HepG2 (cell line): ENCODE measurements around the gene BAHCC1. TPM values are rescaled to one million over a fixed set of nuclear protein-coding genes. Genes with fewer than 3 reads are reported as not detected.
A peak's percentile ranks its signal among the peaks of the same experiment; 100 is the strongest.

Source experiments
- DBP ChIP-seq: sonication (generic); formaldehyde crosslinking; IDR thresholded peaks from 2 replicates; pipeline ENCODE4 v1.4.0; 2020; ENCODE audit warnings: missing genetic modification reagents; ENCODE audit errors: not compliant biosample characterization
- DZIP1 ChIP-seq: sonication (generic); formaldehyde crosslinking; IDR thresholded peaks from 2 replicates; pipeline ENCODE4 v1.5.0; 2020; ENCODE audit warnings: mild to moderate bottlenecking, missing genetic modification reagents
- FOXC1 ChIP-seq: sonication (generic); formaldehyde crosslinking; IDR thresholded peaks from 2 replicates; pipeline ENCODE4 v1.8.0; 2022; ENCODE audit warnings: mild to moderate bottlenecking, missing genetic modification reagents, borderline replicate concordance
- FOXP1 ChIP-seq, 2 experiments: fragments of 450-650 bp in 1 of 2; IDR thresholded peaks; 2 replicates each; pipeline ENCODE4 v1.6.1; 2017 to 2018; ENCODE audit warnings: antibody characterized with exemption in 1 of 2
- HIVEP1 ChIP-seq: sonication (generic); formaldehyde crosslinking; IDR thresholded peaks from 2 replicates; pipeline ENCODE4 v1.4.0; 2020; ENCODE audit warnings: mild to moderate bottlenecking, missing genetic modification reagents
- MAFK ChIP-seq, 2 experiments: IDR thresholded peaks in 1 of 2; conservative IDR thresholded peaks in 1 of 2; 2 replicates each; pipeline ENCODE4 v1.6.1; 2011; ENCODE audit warnings: improper control_type of control experiment in 2 of 2, low read length in 2 of 2
- MEF2D ChIP-seq: sonication (generic); formaldehyde crosslinking; IDR thresholded peaks from 2 replicates; pipeline ENCODE4 v1.5.1; 2020; ENCODE audit warnings: mild to moderate bottlenecking, missing genetic modification reagents
- MEIS2 ChIP-seq: sonication (generic); formaldehyde crosslinking; IDR thresholded peaks from 2 replicates; pipeline ENCODE4 v1.9.0; 2021; ENCODE audit warnings: mild to moderate bottlenecking, missing genetic modification reagents
- MIER3 ChIP-seq: IDR thresholded peaks from 2 replicates; pipeline ENCODE4 v1.6.1; 2016; ENCODE audit warnings: missing compliant biosample characterization, borderline replicate concordance
- SMAD3 ChIP-seq: sonication (generic); formaldehyde crosslinking; IDR thresholded peaks from 2 replicates; pipeline ENCODE4 v1.4.0; 2020; ENCODE audit warnings: missing genetic modification reagents
- TEF ChIP-seq: sonication (generic); formaldehyde crosslinking; IDR thresholded peaks from 2 replicates; pipeline ENCODE4 v1.5.0; 2020; ENCODE audit warnings: missing genetic modification reagents
- ZBED4 ChIP-seq: sonication (generic); formaldehyde crosslinking; IDR thresholded peaks from 2 replicates; pipeline ENCODE4 v1.4.0; 2020; ENCODE audit warnings: missing genetic modification reagents, borderline replicate concordance
- ZC3H4 ChIP-seq: sonication (generic); formaldehyde crosslinking; IDR thresholded peaks from 2 replicates; pipeline ENCODE4 v1.4.0; 2020; ENCODE audit warnings: missing genetic modification reagents, borderline replicate concordance
- ZNF678 ChIP-seq: sonication (generic); formaldehyde crosslinking; IDR thresholded peaks from 2 replicates; pipeline ENCODE4 v1.4.0; 2020; ENCODE audit warnings: mild to moderate bottlenecking, missing genetic modification reagents
- ZNF713 ChIP-seq: sonication (generic); formaldehyde crosslinking; IDR thresholded peaks from 2 replicates; pipeline ENCODE4 v1.4.0; 2020; ENCODE audit warnings: mild to moderate bottlenecking, missing genetic modification reagents
- ZNF746 ChIP-seq: sonication (generic); formaldehyde crosslinking; IDR thresholded peaks from 2 replicates; pipeline ENCODE4 v1.8.0; 2022; ENCODE audit warnings: mild to moderate bottlenecking, missing genetic modification reagents
- ZNF749 ChIP-seq: sonication (generic); formaldehyde crosslinking; IDR thresholded peaks from 2 replicates; pipeline ENCODE4 v1.8.0; 2022; ENCODE audit warnings: mild to moderate bottlenecking, missing genetic modification reagents, moderate library complexity, borderline replicate concordance
- ZNF784 ChIP-seq: sonication (generic); formaldehyde crosslinking; IDR thresholded peaks from 2 replicates; pipeline ENCODE4 v1.5.1; 2020; ENCODE audit warnings: missing genetic modification reagents, mild to moderate bottlenecking, borderline replicate concordance
- ZSCAN29 ChIP-seq: sonication (generic); formaldehyde crosslinking; conservative IDR thresholded peaks from 2 replicates; pipeline ENCODE4 v1.4.0; 2020; ENCODE audit warnings: mild to moderate bottlenecking, missing genetic modification reagents
- polyA plus RNA-seq, 8 experiments: library from polyadenylated mRNA; depleted of rRNA in 3 of 8; stranded (reverse) in 7 of 8; unstranded in 1 of 8; fragments of >200 nt; fragmentation: Illumina TruSeq in 4 of 8; extraction: Trizol in 4 of 8; gene quantifications; 2 replicates each; pipeline versions ENCODE4 v1.2.1 to v1.2.3, GENCODE V29; 2011 to 2016; ENCODE audit warnings: low read depth in 4 of 8, missing spikeins in 1 of 8, mixed read lengths in 1 of 8; ENCODE audit not compliant: insufficient read depth in 1 of 8
- total RNA-seq, 5 experiments: library from RNA; depleted of rRNA; stranded (reverse); fragments of >200 nt; fragmentation: Illumina TruSeq; extraction: Trizol; gene quantifications; 2 replicates each; pipeline ENCODE4 v1.2.3, GENCODE V29; 2016; ENCODE audit warnings: low read depth in 1 of 5

Gene BAHCC1
- total and polyA plus RNA-seq, 2 of the 13 experiments (the other 11 are each of a cell fraction or from before 2014, with no cell fraction given): 1.4 to 1.7 TPM

- TF ChIP-seq ZBED4 (CRISPR knock-in tag) (0 out of 2 replicates have a peak, but pooled peaks have one; percentile 41), MAFK (conservative IDR thresholded peaks at IDR 0.05 in 1 of 2, IDR thresholded peaks at IDR 0.05 in 1 of 2; ENCODE audit: low read length in 2 of 2) (no peak), ZNF713 (CRISPR knock-in tag) (0 out of 2 replicates have a peak, but pooled peaks have one; percentile 7), ZNF784 (CRISPR knock-in tag) (peak; percentile 83; the same call in 1 of the 2 replicates), SMAD3 (CRISPR knock-in tag) (0 out of 2 replicates have a peak, but pooled peaks have one; percentile 73), FOXC1 (CRISPR knock-in tag) (peak; percentile 38; the same call in 1 of the 2 replicates), ZNF749 (peak; percentile 57; the same call in 1 of the 2 replicates), MEIS2 (CRISPR knock-in tag) (no peak), TEF (CRISPR knock-in tag) (no peak), DBP (CRISPR knock-in tag) (no peak), ZSCAN29 (CRISPR knock-in tag) (peak; percentile 79; the same call in 1 of the 2 replicates), DZIP1 (CRISPR knock-in tag) (no peak), MEF2D (CRISPR knock-in tag) (no peak), MIER3 (CRISPR knock-in tag) (no peak; the same call in 1 of the 2 replicates), HIVEP1 (no peak; the same call in 1 of the 2 replicates), ZNF678 (CRISPR knock-in tag) (0 out of 2 replicates have a peak, but pooled peaks have one; percentile 79), FOXP1 (IDR thresholded peaks at IDR 0.05) (no peak), FOXP1 (CRISPR knock-in tag; IDR thresholded peaks at IDR 0.05) (no peak), ZC3H4 (CRISPR knock-in tag) (no peak), ZNF746 (peak; percentile 69; the same call in 1 of the 2 replicates)
Observed at GRCh38 chr17:81484195-81484979, 89.1 kb downstream of the BAHCC1 start (continued).
